Parathyroid adenoma (tissue), 2 donors: ENCODE results near the gene MCAM.

Source experiments
- H2AFZ ChIP-seq: fragments of 300-600 bp; sonication (generic); one replicate; pipeline ENCODE4 v1.7.0; 2017; ENCODE audit warnings: antibody characterized with exemption, mild to moderate bottlenecking
- H3K27ac ChIP-seq: fragments of 300-600 bp; sonication (generic); one replicate; pipeline ENCODE4 v1.7.0; 2017
- H3K27me3 ChIP-seq: fragments of 300-600 bp; sonication (generic); one replicate; pipeline ENCODE4 v1.7.0; 2017; ENCODE audit warnings: low read length; ENCODE audit not compliant: control insufficient read depth, insufficient read depth
- H3K36me3 ChIP-seq: fragments of 300-600 bp; sonication (generic); one replicate; pipeline ENCODE4 v1.7.0; 2017; ENCODE audit warnings: low read length; ENCODE audit not compliant: control insufficient read depth, insufficient read depth
- H3K4me1 ChIP-seq: fragments of 300-600 bp; sonication (generic); one replicate; pipeline ENCODE4 v1.7.0; 2017; ENCODE audit warnings: control low read depth
- H3K4me2 ChIP-seq: fragments of 300-600 bp; sonication (generic); one replicate; pipeline ENCODE4 v1.7.0; 2017; ENCODE audit warnings: low read length
- H3K4me3 ChIP-seq: fragments of 300-600 bp; sonication (generic); one replicate; pipeline ENCODE4 v1.7.0; 2017; ENCODE audit warnings: low read depth, low read length
- H3K79me2 ChIP-seq: fragments of 300-600 bp; sonication (generic); one replicate; pipeline ENCODE4 v1.7.0; 2017; ENCODE audit warnings: control low read depth
- H3K9ac ChIP-seq: fragments of 300-600 bp; sonication (generic); one replicate; pipeline ENCODE4 v1.7.0; 2017; ENCODE audit warnings: mild to moderate bottlenecking
- H3K9me3 ChIP-seq: fragments of 300-600 bp; sonication (generic); one replicate; pipeline ENCODE4 v1.7.0; 2017; ENCODE audit warnings: low read length; ENCODE audit not compliant: control insufficient read depth
- CTCF ChIP-seq: fragments of 300-600 bp; sonication (generic); IDR thresholded peaks from one replicate; pipeline ENCODE4 v1.7.0; 2017; ENCODE audit warnings: antibody characterized with exemption, mild to moderate bottlenecking
- donor health status: primary hyperparathyroidism.

MCAM gene

DNA sequence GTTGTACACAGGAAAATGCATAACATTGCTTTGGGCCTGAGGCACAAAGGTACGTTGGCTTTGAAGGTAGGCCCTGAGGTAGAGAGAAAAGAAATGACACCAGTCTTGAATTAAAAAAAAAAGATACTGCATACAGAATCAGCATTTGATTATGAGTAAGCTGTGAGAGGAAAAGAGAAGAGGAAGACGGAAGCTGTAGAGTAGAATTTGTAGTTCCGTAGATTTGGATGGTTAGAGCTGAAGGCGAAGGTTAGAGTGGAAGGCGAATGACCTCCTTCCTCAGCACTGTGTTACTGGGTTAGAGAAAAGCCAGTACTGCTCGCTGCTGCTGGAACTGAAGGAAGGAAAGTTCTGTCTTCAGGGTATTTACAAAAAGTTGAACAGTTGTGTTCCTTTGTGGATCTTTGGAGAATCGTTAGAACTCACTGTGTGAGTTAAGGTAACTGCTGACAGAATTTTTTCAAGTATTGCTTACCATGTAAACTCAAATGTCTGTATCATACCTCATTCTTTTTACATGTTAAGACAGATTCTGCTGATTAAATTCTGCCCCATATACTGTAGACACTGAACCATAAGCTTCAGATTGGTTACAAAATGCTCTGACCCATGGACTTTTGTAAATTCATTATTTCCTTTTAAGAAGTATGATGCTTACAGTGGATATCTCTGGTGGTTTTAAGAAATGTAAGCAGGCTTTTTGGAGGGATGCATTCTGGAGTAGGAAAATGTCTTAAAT lies 50.2 kb downstream of the MCAM start:
- Histone ChIP-seq H3K27me3 (no peaks in the 10 kb centered on the region), H3K4me3 (no peak overlapping the region), H3K9me3 (no peaks in the 10 kb centered on the region), H3K4me2 (no peak overlapping the region), H2AFZ (no peak overlapping the region), H3K79me2 (no peaks in the 10 kb centered on the region), H3K27ac (no peak overlapping the region), H3K9ac (no peak overlapping the region), H3K4me1 (peaks cover 12% of the 10 kb centered on the region), H3K36me3 (no peaks in the 10 kb centered on the region)
- TF ChIP-seq CTCF: no peak

- Histone ChIP-seq H2AFZ (no peak overlapping the region), H3K4me1 (peaks cover 12% of the 10 kb centered on the region), H3K9ac (no peak overlapping the region)
Observed at GRCh38 chr11:119266063-119266462, 50.9 kb downstream of the MCAM start.

GRCh38 chr11:119263352-119263940 lies 53.5 kb downstream of the MCAM start:
- Histone ChIP-seq H3K4me3 (no peak overlapping the region), H3K27ac (peak overlapping the region; percentile 59), H2AFZ (no peak overlapping the region), H3K27me3 (no peaks in the 10 kb centered on the region), H3K4me1 (peaks cover 12% of the 10 kb centered on the region), H3K79me2 (no peaks in the 10 kb centered on the region), H3K36me3 (no peaks in the 10 kb centered on the region), H3K4me2 (peak overlapping the region; percentile 17), H3K9ac (no peak overlapping the region), H3K9me3 (no peaks in the 10 kb centered on the region)
- TF ChIP-seq CTCF: no peak

More at GRCh38 chr11:119266063-119266462, 50.9 kb downstream of the MCAM start:
- Histone ChIP-seq H3K27me3 (no peaks in the 10 kb centered on the region), H3K9me3 (no peaks in the 10 kb centered on the region), H3K79me2 (no peaks in the 10 kb centered on the region), H3K4me3 (no peak overlapping the region), H3K27ac (no peak overlapping the region), H3K36me3 (no peaks in the 10 kb centered on the region), H3K4me2 (no peak overlapping the region)
- TF ChIP-seq CTCF: no peak

DNA sequence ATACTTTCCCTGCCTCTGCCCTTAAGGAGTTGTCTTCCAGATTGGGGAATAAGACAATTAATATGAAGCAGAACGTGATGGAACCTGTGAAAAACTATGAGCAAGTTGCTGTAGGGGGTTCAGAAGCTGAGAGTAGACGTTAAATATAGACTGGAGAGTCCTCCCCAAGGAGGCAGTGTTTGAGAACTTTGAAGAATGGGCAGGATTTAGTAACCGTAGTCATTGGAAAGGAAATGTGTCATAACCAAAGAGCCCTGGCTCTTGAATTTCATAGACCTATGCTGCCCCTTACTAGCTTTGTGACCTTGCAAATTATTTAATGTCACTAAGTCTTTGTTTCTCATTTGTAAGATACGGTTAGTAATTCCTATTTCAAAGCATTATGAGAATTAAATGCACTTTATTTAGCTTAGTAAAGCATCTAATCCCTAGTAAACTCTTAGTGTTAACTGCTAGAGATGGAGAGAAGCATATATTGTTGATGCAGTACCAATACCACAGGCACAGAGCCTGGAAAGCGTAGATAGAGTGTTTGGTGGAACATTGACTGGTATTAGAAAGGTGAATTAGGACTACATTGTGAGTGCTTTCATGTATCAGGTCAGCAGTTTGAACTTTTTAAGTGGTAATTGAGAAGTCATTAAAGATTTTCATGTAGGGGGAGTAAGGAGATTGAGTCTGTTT lies 54.1 kb downstream of the MCAM start:
- no peak overlapping the region for H3K9ac ChIP-seq
- no peaks in the 10 kb centered on the region for H3K79me2 ChIP-seq
- no peaks in the 10 kb centered on the region for H3K36me3 ChIP-seq
- no peak overlapping the region for H3K4me3 ChIP-seq
- no peaks in the 10 kb centered on the region for H3K27me3 ChIP-seq
- TF ChIP-seq CTCF: no peak
- H2AFZ ChIP-seq: no peak overlapping the region
- H3K4me2 ChIP-seq: no peak overlapping the region
- H3K27ac ChIP-seq: peak overlapping the region; percentile 59
- H3K4me1 ChIP-seq: peaks cover 12% of the 10 kb centered on the region
- H3K9me3 ChIP-seq: no peaks in the 10 kb centered on the region
